ENCODE data around the gene DOK1. TPM values are rescaled to one million over a fixed set of nuclear protein-coding genes. Genes with fewer than 3 reads are reported as not detected.

Gene DOK1
- total and polyA plus RNA-seq, 2 donors from 2014 or later = 11.3 to 16.7 TPM

GRCh38 chr2:74588664-74589063, 34.1 kb downstream of the DOK1 start:
- Histone ChIP-seq H3K9ac (ENCODE audit: low read length in 3 of 3) (no peak overlapping the region), H3K27ac (ENCODE audit: low read depth in 2 of 2, low read length in 2 of 2) (no peak overlapping the region), H3K27me3 (ENCODE audit: control insufficient read depth, insufficient read depth, low read length) (no peaks in the 10 kb centered on the region), H3K36me3 (ENCODE audit: control insufficient read depth in 2 of 3, insufficient read depth in 3 of 3, low read length in 3 of 3) (no peaks in the 10 kb centered on the region), H3K9me3 (ENCODE audit: control insufficient read depth in 2 of 3, insufficient read depth in 1 of 3, low read length in 3 of 3) (no peaks in the 10 kb centered on the region), H3K4me3 (ENCODE audit: low read length in 3 of 3) (no peak overlapping the region), H3K4me1 (ENCODE audit: control insufficient read depth in 2 of 3, insufficient read depth in 2 of 3, low read depth in 1 of 3, low read length in 3 of 3) (peaks cover 0 to 2% (median 0%) of the 10 kb centered on the region in 3 donors)
- TF ChIP-seq, protein P1, sequence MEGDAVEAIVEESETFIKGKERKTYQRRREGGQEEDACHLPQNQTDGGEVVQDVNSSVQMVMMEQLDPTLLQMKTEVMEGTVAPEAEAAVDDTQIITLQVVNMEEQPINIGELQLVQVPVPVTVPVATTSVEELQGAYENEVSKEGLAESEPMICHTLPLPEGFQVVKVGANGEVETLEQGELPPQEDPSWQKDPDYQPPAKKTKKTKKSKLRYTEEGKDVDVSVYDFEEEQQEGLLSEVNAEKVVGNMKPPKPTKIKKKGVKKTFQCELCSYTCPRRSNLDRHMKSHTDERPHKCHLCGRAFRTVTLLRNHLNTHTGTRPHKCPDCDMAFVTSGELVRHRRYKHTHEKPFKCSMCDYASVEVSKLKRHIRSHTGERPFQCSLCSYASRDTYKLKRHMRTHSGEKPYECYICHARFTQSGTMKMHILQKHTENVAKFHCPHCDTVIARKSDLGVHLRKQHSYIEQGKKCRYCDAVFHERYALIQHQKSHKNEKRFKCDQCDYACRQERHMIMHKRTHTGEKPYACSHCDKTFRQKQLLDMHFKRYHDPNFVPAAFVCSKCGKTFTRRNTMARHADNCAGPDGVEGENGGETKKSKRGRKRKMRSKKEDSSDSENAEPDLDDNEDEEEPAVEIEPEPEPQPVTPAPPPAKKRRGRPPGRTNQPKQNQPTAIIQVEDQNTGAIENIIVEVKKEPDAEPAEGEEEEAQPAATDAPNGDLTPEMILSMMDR (IDR thresholded peaks at IDR 0.05; ENCODE audit: borderline replicate concordance, extremely low read depth, insufficient read depth) = no peak
- intact Hi-C loops (cut with DNase I) = loop anchor here (5.0 kb wide), 1 partner anchor 101 kb away; no protein-coding TSS in a partner anchor
- DNase-seq = no peak
- FAIRE-seq = no peak

- no peaks in the 10 kb centered on the region for H3K36me3 ChIP-seq (ENCODE audit: control insufficient read depth in 2 of 3, insufficient read depth in 3 of 3, low read length in 3 of 3)
- intact Hi-C loops (cut with DNase I) = no loop called here
- no peaks in the 10 kb centered on the region for H3K4me1 ChIP-seq (ENCODE audit: control insufficient read depth in 2 of 3, insufficient read depth in 2 of 3, low read depth in 1 of 3, low read length in 3 of 3)
- no peak overlapping the region for H3K27ac ChIP-seq (ENCODE audit: low read depth in 2 of 2, low read length in 2 of 2)
- no peak overlapping the region for H3K4me3 ChIP-seq (ENCODE audit: low read length in 3 of 3)
- H3K27me3 ChIP-seq (ENCODE audit: control insufficient read depth, insufficient read depth, low read length) = no peaks in the 10 kb centered on the region
- DNase-seq (no peak), FAIRE-seq (no peak)
- TF ChIP-seq, protein P1 (IDR thresholded peaks at IDR 0.05; ENCODE audit: borderline replicate concordance, extremely low read depth, insufficient read depth) = no peak
- no peak overlapping the region for H3K9ac ChIP-seq (ENCODE audit: low read length in 3 of 3)
- no peaks in the 10 kb centered on the region for H3K9me3 ChIP-seq (ENCODE audit: control insufficient read depth in 2 of 3, insufficient read depth in 1 of 3, low read length in 3 of 3)
Measured at GRCh38 chr2:74593826-74594772, 39.6 kb downstream of the DOK1 start.

DNA sequence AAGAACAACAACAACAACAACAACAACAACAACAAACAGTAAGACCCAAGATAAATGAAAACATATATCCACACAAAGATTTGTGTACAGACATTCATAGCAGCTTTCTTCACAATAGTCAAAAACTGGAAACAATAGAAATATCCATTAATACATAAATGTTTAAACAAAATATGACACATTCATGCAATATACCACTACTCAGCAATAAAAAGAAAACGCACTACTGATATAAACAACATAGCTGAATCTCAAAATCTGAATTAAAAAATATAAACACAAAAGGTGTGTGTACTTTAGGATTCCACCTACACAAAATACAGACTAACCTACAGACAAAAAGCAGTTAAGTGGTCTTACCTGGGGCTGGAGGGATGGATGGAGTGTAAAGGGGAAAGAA, 42.1 kb downstream of the DOK1 start:
- DNase-seq (no peak), FAIRE-seq (no peak)
- H3K4me3 ChIP-seq (ENCODE audit: low read length in 3 of 3) = no peak overlapping the region
- H3K9ac ChIP-seq (ENCODE audit: low read length in 3 of 3) = no peak overlapping the region
- no peaks in the 10 kb centered on the region for H3K27me3 ChIP-seq (ENCODE audit: control insufficient read depth, insufficient read depth, low read length)
- H3K4me1 ChIP-seq (ENCODE audit: control insufficient read depth in 2 of 3, insufficient read depth in 2 of 3, low read depth in 1 of 3, low read length in 3 of 3) = no peaks in the 10 kb centered on the region
- no peaks in the 10 kb centered on the region for H3K9me3 ChIP-seq (ENCODE audit: control insufficient read depth in 2 of 3, insufficient read depth in 1 of 3, low read length in 3 of 3)
- TF ChIP-seq, protein P1 (IDR thresholded peaks at IDR 0.05; ENCODE audit: borderline replicate concordance, extremely low read depth, insufficient read depth) = no peak
- H3K27ac ChIP-seq (ENCODE audit: low read depth in 2 of 2, low read length in 2 of 2) = no peak overlapping the region
- intact Hi-C loops (cut with DNase I) = no loop called here
- no peaks in the 10 kb centered on the region for H3K36me3 ChIP-seq (ENCODE audit: control insufficient read depth in 2 of 3, insufficient read depth in 3 of 3, low read length in 3 of 3)

Data from kidney (tissue), 14 donors.